Activated CD4-positive, CD25-positive, alpha-beta regulatory T cell (primary cell): ENCODE results near the gene SPATA2.
"Not testable (repeated sequence)": the region's sequence is repeated elsewhere in the genome, so short reads cannot be mapped to it uniquely, and the experiment has no call there.

Experiments
- DNase-seq, 4 experiments: peaks; one replicate each; lab custom pipeline; 2025; lab: John Stamatoyannopoulos, UW

SPATA2 gene

DNA sequence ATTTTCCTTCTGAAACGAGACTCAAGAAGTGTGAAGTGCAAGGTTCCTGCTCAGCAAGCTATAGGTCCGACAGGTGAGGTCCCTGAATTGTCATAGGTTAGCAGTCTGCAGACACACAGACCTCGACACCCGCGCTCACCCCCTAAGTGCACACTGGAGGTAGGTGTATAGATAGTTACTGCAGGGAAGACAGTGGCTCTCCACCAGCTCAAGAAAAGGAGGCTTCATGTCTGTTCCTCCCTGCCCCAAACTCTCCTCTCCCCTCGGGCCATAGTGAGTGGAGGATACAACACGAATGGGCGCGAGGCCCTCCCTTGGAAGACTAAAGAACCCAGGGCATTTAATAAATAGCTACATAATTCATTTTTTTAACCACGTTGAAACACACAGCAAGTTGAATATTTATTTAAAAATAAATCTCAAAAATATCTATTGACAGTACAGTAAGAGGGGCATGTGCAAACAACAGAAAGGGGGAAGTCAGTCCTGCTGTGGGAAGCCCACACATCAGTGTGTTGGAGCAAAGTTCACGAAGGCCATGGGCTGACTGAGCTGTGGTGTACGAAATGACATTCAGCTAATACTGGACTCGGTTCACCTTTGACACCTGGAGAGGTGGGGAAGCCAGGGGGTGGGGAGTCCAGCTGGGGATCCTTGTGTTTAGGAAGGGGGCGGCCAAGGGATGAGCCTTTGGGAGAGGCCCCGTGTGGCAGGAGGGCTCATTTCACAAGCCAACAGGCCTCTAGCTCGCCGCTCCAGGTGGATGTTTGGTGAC, 10.7 kb downstream of the SPATA2 start:
- no peak for DNase-seq

DNA sequence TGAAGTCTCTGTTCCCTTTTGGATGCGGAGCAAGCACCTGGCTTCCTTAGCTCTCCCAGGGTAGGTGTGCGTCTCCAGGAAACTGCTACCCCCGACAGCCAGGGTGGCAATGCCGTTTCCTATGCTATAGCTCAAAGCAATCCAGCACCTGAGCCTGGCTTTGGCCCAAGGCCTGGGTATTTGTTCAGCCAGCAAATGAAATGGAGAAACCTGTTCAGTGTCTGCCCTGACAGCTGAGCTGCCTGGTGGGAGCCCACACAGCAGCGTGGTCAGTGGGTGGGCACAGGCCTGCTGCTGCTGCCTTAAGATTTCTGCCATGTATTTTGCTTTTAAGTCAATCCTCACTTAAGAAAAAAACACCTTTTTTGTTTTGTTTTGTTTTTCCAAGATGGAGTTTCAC, 13.7 kb downstream of the SPATA2 start:
- DNase-seq = no peak

DNA sequence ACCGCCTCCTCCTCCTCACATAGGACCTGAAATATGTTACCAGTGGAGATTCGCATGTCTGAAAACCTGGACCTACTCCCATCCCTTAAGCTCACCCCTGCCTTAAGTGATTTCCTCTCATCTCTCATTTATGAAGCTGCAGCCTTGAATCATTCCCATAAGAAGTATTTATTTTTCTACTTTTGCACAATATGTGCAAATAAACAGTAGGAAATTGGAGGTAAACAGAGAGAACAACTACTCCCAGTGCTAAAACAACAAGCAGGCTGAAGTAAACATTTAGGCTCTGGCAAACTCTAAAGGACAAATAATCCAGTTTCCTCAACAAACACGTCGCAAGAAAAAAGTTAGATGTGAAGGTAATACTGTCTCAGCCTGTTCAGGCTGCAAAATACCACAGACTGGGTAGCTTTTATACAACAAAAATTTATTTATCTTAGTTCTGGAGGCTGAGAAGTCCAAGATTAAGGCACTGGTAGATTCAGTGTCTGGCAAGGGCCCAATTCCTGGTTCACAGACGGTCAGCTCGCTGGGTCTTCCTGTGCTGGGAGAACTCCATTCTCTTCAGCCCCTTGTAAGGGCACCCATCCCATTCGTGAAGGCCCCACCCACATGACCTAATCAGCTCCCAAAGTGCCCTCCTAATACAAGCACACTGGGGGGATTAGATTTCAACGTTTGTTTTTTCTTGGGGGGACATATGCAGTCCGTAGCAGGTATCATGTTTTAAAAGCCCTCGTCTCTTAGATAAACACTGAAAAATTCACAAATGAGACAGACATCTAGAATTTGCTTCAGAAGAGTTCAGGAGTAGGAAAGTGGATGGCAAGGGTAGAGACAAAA, 15.6 kb downstream of the SPATA2 start:
- DNase-seq = no peak

DNA sequence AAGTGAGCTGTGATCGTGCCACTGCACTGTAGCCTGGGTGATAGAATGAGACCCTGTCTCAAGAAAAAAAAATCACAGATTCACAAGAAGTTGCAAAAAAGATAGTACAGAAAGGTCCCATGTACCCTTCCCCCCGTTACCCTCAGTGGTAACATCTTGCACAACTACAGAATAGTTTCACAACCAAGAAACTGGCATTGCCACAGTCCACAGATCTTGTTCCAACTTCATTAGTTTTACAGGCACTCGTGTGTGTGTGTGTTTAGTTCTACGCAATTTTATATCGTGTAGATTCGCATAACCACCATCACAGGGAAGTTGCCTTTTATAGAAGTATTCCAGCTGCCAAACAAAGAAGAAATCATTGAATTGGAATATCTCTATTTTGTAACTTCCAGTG, 19.1 kb downstream of the SPATA2 start:
- no peak for DNase-seq

DNA sequence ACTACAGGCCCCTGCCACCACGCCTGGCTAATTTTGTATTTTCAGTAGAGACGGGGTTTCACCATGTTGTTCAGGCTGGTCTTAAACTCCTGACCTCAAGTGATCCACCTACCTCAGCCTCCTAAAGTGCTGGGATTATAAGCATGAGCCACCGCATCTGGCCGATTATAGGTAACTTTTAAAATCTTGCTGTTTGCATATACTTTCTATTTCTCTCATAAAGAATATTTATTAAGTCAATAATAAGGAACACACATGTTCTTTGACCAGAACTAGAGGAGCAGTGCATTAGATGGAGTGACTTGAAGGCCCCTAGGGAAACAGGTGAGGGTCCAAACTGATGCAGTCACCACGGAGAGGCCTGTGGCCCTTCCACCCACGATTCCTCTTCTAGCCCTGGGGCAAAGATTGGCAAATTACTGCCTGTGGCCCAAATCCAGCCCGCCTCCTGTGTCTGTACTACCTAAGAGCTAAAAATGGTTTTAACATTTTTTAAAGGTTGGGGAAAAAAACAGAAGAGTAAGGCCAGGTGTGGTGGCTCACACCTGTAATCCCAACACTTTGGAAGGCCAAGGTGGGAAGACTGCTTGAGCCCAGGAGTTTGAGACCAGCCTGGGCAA, 19.7 kb downstream of the SPATA2 start:
- DNase-seq = not testable (repeated sequence)

DNA sequence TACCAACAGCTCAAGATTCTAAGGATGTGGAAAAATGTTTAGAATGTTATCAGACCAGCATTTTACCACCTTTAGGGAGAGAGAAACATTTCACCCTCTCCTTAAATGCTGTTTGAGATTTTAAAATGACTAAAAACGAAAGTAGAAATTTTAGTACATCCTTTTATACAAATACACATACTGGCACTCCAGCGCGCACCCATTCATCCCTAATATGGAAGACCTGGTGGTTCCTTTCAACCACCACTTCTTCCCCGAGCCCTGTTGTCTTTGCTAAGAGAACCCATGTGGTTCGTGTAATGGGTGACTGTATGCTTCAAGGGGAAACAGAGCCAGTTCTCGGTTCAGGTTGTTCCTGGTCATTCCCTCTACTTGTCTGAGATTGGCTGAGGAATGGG, 21.3 kb downstream of the SPATA2 start:
- no peak for DNase-seq

DNA sequence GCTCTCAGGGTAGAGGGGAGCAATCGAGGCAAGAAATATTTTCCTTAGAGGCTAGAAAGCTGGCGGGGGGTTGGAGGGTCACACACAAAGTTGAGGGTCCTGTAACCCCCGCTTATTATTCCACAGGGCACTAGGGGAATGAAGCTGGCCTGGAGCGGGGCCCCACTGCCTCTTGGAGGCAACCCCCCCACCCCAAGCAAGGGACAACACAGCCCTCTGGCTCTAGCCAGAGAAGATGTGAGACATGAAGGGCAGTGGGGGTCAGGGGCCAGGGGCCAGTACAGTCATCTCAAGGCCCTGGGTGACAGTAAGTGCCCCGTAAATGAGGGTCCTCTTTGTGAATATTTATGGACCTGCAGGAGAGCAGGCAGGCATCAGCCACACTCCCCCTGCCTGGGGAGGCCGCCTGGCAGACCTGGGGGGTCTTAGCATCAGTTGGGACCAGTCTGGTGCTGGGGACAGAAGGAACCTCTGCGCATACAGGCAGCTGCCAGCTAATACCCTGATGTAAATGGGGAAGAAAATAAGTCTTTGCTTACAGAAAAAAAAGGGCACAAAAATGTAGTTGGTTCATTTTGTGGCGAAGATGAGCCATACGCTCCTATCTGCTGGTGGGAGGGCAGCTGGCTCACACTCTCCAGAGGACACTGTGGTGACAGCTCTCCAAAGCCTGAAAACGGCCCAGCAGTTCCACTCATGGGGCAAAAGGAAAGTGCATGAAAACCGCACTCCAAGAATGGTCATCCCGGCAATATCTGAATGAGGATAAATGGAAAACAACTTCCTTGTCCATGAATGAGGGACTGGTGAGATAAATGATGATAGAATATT, 21.9 kb downstream of the SPATA2 start:
- DNase-seq = no peak

DNA sequence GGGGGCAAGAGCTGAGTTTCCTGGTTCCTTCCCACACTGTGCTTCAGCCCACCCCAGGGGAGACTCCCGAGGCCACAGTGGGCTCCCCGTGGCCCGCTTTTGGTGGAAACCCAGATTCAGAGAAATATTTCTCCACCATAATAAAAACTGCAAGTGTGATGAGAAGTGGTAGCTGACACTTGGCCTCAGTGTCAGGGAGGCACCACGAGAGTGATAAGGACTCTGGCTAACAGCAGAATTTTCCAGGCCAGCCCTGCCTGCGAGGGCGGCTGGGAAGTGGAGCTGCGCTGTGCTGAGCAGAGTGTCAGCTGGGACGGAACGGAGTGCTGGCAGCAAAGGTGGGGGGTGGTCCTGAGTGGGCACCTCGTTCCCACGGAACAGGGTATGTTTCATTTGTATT, 22.5 kb downstream of the SPATA2 start:
- DNase-seq = no peak

DNA sequence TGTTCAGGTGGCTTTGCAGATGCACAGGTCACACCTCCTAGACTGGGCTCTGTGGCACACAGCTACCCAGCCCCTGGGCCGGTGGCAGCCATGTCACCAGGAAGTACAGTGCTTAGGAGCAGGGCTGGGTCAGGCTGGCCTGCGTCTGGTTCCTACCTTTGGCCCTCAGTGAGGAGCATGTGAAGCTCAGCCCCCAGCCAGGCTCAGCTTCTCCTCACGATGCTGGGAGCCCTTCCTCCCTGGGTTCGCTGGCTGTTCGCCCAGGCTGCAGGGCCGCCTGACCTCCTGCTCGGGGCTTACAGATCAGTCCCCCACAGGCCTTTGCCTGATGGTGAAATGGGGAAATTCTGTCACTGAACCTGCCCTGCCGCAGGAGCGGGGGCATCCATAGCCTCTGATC, 23.1 kb downstream of the SPATA2 start:
- no peak for DNase-seq

DNA sequence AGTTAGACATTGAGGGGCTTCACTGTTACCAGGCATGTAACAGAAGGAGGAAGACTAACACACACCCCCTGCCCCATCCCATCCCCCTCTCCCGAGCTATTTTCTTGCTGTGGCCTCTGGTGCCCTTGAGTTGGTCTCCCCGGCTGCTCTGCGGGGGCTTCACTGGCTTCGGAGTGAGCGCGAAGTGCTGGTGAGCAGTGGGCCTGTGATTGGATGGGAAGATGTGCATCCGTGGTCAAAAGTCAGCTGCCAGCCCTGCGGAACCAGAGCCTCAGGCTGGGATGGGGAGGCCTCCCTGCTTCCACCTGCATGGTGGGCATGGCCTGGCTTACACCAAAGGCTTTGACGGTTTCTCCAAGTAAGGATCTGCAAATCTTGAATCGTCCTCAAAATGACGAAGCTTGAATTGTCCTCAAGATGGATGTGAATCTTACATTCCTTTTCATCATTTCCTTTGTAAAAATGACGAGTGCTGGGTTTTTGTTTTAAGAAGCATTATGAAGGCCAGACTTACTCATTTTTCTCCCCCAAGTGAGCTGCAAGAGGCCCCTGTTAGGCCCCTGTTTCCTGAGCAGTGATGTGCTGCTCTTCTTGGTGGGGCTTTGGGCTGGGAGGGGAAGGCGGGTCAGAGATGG, 23.7 kb downstream of the SPATA2 start:
- no peak for DNase-seq

DNA sequence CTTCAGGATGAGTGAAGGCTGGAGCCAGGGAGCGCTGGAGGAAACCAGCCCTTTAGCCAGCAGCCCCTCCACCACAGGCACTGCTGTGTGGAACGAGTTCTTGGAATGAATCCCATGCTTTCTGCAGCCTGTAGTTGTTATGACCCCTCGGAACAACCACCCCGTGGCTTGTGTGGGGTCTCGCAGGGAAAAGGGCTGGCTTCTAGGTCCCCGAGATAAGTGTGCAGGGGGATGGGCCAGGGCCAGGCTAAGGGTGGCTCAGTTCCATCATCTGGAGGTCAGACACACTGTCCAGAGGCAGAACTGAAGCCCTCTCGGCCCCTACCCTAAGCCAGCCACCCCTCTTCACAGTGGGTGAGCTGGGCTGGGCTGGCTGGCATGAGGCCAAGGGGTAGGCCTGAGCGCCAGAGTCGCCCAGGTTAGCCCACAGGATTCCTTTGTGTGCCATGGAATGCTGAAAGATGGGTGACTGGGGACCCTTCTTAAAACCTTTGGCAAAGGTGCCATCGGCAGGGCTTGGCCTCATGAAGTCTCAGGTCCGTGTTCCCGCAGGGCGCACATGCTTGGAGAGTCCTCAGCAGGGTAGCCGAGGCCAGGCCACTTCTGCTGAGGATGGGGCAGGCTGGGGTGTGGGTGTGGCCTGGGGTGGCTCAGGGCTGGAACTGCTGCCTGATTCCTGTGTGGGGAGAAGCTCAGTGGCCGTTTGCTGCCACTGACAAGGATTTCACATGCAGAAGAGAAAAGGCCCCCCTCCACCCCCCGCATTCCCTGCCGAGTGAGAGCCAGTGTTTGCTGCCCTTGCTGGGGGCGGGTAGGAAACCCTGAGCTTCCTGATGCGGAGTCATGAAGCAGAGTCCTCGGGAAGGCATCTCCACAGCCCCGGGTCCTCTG, 24.6 kb downstream of the SPATA2 start:
- no peak for DNase-seq

DNA sequence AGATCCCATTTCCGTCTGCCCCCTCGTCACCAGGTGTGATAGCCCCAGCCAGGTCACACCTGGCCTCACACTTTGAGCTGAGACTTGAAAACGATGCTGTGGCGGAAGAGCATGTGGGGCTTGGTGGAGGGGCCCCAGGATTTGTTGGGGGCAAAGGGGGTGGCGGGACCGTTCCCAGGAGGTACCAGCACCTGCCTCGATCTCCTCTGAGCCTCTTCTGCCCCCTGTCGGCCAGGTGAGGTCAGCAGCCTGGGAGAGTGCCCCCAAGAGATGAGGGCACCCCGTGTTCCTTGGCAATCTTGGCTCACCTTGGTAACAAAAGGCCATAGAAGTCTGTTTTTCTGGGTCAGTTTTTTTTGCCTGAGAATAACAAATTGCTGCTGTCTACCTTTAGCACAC, 25.4 kb downstream of the SPATA2 start:
- no peak for DNase-seq

DNA sequence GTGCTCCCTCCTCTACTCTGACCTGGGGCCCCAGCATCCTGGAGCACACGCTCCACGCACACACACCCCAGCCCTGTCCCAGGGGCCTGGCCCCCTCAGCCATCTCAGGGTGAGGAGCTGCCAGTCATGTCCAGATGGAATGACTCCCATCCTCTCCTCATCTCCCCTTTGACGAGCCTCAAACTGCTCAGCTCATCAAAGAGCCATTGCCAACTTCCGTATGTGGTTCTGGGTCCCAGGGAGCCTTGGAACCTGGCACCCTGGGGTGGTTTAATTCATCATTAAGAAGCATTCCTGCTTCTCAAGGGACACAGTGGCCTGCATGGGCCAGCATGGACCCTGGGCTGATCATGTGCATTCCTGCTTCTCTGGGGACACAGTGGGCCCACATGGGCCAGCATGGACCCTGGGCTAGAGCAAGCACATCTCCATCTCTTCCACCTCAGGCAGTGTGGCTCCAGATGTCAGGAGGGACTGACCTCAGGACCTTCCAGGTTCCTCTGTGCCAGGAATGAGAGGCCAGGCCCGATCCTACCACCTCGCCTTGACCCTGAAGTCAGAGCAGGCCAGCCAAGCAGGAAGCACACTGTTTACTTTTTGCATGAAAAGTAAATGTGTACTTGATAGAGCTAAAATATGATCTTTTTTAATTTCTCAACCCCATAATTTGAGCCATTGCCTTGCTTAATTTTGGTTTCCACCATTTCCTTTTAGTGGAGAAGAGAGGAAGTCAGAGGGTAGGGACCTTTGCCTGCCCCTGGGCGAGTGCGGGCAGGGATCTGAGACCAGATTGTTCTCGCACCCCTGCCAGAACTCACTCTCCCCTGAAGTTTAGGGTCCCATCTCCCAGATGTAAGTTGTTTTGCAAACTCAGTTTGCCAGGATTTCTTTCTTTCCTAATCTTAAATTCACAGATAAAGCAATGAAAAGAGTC, 26.1 kb downstream of the SPATA2 start:
- no peak for DNase-seq

DNA sequence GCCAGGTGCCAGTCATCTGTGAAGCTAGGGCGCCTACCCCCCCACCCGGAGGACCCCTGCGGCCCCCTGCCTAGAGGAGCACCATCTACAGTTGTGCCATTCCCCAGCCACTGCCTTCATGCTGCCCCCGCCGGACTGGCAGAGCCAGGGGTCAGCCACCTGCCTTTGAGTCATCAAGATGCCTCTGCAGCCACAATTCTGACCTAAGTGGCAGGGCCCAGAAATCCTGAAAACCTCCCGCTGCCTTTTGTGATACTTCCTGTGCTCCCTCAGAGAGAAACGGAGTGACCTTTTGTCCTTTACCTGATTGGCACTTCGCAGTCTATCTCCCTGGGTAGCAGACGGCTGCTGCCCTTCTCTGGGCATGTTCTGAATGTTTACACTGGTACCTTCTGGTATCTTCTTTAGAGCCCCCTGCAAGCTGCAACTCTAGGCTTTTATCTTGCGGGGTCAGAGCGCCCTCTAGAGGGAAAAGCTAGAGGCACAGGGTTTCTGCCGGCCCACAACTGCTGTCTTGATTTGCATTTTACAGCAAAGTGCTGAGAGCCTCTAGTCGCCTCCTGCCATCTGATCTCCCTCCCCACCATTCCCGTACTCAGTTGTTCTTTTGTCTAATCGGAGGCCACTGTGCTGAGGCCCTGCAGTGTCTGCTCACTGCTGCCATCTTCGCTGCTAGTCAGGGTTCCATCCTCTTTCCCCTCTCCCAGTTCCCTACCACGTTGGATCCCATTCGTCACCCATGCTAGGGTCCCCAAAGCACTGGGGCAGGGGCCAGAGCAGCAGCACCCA, 26.9 kb downstream of the SPATA2 start:
- DNase-seq = peak in 3 of 4 experiments; percentile 8 to 21 (median 15)

DNA sequence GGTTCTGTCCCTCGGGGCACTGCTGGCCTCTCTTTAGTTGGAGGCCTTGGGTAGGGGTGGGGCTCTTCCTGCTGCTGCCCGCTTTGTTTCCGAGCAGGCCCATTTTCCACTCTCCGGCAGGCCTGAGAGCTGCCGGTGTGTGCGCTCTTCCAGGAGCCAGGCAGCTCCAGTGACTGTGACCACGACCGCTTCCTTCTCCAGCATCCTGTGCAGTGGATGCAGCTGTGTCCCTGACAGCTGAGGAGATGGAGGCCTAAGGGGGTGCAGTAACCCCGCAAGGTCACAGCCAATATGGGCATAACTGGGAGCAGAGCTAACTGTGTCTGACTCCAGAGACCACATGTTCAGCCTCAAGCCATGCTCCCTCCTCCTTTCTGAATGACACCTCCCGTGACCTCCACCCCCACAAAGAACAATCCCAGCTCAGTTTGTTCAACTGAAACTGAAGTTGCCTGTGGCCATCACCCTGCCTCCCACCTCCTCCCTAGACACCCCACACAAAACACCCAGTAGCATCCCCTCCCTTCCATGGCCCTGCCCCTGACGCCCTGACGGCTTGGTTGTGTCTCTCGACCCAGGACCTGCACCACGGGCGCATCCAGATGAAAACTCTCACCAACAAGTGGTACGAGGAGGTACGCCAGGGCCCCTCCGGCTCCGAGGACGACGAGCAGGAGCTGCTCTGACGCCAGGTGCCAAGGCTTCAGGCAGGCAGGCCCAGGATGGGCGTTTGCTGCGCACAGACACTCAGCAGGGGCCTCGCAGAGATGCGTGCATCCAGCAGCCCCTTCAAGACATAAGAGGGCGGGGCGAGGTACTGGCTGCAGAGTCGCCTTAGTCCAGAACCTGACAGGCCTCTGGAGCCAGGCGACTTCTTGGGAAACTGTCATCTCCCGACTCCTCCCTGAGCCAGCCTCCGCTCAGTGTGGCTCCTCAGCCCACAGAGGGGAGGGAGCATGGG, 27.8 kb downstream of the SPATA2 start:
- DNase-seq = no peak

DNA sequence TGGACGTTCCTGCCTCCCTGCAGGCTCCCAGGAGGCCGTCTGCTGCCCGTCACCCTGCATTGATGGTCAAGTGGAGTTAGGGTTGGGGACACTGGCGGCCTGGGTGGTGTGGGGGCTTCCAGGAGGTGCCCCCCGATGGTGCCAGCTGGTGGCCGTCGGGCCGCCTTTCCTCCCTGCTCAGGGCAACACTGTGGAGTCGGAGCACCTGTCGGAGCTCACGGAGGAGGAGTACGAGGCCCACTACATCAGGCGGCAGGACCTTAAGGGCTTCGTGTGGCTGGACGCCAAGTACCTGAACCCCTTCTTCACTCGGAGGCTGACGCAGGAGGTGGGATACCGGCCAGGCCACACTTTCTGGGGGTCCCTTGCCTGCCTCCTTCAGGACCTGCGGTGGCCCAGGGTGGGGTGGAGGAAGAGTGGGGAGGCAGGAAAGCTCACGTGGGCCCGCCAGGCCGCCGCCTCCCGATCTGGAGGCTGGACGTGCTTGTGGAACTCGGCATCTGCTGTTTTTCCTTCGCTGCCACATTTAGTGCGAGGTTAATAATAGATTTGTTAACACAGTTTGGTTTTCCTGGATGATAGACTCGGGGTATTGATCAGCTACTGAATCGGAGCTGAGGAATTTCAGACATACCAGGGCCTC, 28.6 kb downstream of the SPATA2 start:
- DNase-seq = no peak
